Left colon (tissue), 2 donors: ENCODE data around the gene COLEC11. TPM values are rescaled to one million over a fixed set of nuclear protein-coding genes. Genes with fewer than 3 reads are reported as not detected.
"Not testable (repeated sequence)": the region's sequence is repeated elsewhere in the genome, so short reads cannot be mapped to it uniquely, and the experiment has no call there.

Experiments used
- ATAC-seq: fragments of 200-7000 bp; cut with Tn5 transposase; one replicate; pipeline ENCODE4 v1.9.1; 2020; ENCODE audit warnings: mild to moderate bottlenecking, moderate library complexity
- DNase-seq, 2 donors: peaks; one replicate each; pipeline ENCODE4 v3.0.0-alpha.2; 2020
- intact Hi-C, 2 donors: fragments of 100-400 bp; cut with DNase I in 1 of 2; cut with micrococcal nuclease in 1 of 2; formaldehyde crosslinking; loops; one replicate each; pipeline versions ENCODE4 v1.11.2 to v1.14.0; 2022; cut with DNase I, micrococcal nuclease
- total RNA-seq, 2 donors: library from RNA; stranded (reverse); fragmentation: NEBNext Ultra II Directional; extraction: Animal tissue kit (Norgen Biotek cat#: 25700); gene quantifications; one replicate each; pipeline ENCODE4 v1.2.1, GENCODE V29; 2021
- donor health status: DM: no; HTN: no; CAD: no.
- donor health status: DM: yes; HTN: yes; CAD: no.

The COLEC11 gene
- total RNA-seq, 2 donors from 2014 or later, result 0.85 to 1.2 TPM

- ATAC-seq, DNase-seq, intact Hi-C loops: not testable (repeated sequence)
Observed at GRCh38 chr2:3615541-3616200, 20.8 kb downstream of the COLEC11 start.

- ATAC-seq, DNase-seq, intact Hi-C loops: not testable (repeated sequence)
Observed at GRCh38 chr2:3616435-3617197, 21.7 kb downstream of the COLEC11 start.

DNA sequence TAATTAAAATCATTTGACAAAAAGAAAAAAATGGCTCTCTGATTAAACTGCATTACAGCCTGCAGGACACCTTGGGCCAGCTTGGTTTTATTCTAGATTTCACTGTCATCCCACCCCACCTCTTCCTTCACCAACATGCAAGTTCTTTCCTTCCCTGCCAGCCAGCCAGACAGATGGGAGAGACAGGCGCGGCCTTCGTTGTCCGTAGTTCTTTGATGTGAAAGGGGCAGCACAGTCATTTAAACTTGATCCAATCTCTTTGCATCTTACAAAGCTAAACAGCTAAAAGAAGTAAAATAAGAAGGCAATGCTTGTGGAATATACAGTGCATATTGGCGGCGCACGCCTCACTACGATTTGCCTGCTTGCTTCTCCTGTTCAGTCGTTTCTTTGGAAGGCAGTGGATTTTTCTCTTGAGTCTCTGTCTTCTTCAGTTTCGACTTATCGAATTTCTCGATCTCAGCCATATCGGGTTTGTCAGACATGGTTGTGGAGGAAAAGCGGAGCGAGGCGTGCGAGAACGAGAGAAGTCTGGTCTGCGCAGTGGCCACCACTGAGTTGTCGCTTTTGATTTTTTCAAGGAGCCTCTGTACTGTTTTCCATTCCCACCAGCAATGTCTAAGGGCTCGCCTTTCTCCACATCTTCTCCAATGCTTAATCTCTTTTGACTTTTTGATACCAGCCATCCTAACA is 22.4 kb downstream of the COLEC11 start:
- intact Hi-C loops, result no loop called here
- DNase-seq (no peak), ATAC-seq (no peak)

DNA sequence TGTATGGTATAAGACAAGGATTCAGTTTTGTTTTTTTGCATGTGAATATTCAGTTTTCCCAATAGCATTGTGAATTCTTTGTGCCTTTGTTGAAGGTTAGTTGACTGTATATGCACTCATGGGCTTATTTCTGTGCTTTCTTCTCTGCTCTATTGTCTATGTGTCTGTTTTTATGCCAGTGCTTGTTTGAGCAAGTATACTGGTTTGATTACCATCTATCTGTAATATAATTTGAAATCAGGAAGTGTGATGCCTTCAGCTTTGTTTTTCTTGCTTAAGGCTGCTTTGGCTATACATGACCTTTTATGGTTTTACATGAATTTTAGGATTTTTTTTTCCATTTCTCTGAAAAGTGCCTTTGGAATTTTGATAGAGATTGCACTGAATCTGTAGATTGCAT is 23.5 kb downstream of the COLEC11 start:
- ATAC-seq (no peak), DNase-seq (no peak)
- intact Hi-C loops, result no loop called here

GRCh38 chr2:3619033-3619432 is 24.1 kb downstream of the COLEC11 start:
- intact Hi-C loops, result no loop called here
- ATAC-seq, result no peak
- DNase-seq, result no peak

GRCh38 chr2:3619661-3620060 is 24.7 kb downstream of the COLEC11 start:
- DNase-seq, intact Hi-C loops, ATAC-seq: not testable (repeated sequence)

DNA sequence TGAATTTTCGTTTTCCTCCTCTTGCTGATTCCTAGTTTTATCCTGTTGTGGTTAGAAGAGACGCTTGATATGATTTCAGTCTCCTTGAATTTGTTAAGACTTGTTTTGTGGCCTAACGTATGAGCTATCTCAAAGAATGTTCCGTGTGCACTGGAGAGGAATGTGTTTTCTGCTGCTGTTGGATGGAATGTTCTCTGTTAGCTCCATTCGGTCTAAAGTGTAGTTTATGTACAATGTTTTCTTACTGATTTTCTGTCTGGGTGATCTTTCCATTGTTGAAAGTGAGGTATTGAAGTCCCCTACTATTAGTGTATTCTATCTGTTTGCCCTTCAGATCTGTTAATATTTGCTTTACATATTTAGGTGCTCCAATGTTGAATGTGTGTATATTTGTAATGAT is 25.9 kb downstream of the COLEC11 start:
- intact Hi-C loops, result no loop called here
- ATAC-seq, result no peak
- no peak for DNase-seq

- no peak for ATAC-seq
- DNase-seq, result no peak
- intact Hi-C loops, result no loop called here
Observed at GRCh38 chr2:3622967-3623366, 28.1 kb downstream of the COLEC11 start.

- no peak for ATAC-seq
- intact Hi-C loops, result no loop called here
- DNase-seq, result no peak
Observed at GRCh38 chr2:3624059-3624794, 29.3 kb downstream of the COLEC11 start.

DNA sequence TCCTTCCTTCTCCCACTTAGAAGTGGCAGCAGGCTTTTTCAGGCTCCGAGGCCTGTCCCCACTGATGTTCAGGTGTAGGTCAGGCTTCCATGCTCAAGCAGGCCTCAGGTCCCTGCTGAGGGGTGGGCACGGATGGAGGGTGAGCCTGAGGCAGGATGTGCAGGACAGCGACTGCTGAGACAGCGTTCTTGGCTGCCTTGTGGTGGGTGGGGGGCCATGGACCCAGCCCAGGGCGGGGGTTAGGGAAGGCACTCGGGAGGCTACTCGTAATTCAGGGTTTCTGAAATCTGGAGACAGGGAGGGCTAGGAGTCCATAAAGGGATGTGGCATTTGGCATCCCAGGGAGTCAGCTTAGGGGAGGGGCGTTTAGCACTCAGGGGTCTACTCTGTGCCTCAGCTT is 30.3 kb downstream of the COLEC11 start:
- DNase-seq (no peak), ATAC-seq (no peak)
- intact Hi-C loops, result no loop called here

GRCh38 chr2:3626118-3626811 is 31.4 kb downstream of the COLEC11 start:
- ATAC-seq (no peak), DNase-seq (no peak)
- intact Hi-C loops, result no loop called here

DNA sequence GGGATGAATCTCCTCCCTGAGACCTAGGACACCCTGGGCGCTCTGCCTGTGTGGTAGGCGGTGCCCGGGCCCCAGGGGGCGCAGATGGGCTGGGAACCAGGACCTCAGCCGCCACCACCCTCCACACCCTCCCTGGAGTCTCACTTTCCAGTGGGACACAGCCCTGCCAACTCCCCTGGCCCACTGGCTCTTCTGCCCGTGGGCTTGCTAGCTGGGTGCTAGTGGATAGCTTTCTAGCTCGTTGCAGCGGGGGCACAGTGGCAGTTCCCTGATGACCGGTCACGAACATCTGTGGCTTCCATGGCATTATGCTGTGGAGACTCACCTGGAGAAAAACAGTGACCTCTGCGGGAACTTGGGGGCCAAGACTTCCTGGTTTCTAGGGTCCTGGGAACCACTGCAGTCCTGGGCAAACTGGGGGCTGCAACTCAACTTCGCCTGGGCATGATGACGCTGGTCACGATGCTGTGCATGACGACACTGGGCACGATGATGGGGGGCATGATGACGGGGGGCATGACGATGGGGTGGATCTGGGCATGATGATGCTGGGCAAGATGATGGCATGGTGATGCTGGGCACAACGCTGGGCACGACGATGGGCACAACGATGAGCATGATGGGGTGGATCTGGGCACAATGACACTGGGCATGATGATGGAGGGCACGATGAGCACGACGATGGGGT is 32.0 kb downstream of the COLEC11 start:
- no peak for DNase-seq
- ATAC-seq, result no peak
- intact Hi-C loops, result no loop called here

- no peak for ATAC-seq
- no peak for DNase-seq
- intact Hi-C loops, result no loop called here
Observed at GRCh38 chr2:3627500-3628100, 32.7 kb downstream of the COLEC11 start.

- DNase-seq (no peak), ATAC-seq (no peak)
- intact Hi-C loops, result no loop called here
Observed at GRCh38 chr2:3628241-3628679, 33.3 kb downstream of the COLEC11 start.

- no peak for DNase-seq
- intact Hi-C loops, result no loop called here
- no peak for ATAC-seq
Observed at GRCh38 chr2:3628800-3629199, 33.9 kb downstream of the COLEC11 start.

GRCh38 chr2:3630631-3631030 is 35.7 kb downstream of the COLEC11 start:
- DNase-seq (no peak), ATAC-seq (no peak)
- intact Hi-C loops, result no loop called here

GRCh38 chr2:3631161-3631850 is 36.4 kb downstream of the COLEC11 start:
- ATAC-seq (no peak), DNase-seq (no peak)
- intact Hi-C loops, result no loop called here
